Amniotic stem cell (primary cell): Measurements from ENCODE around the gene LILRB4.
"Not testable (repeated sequence)": the region's sequence is repeated elsewhere in the genome, so short reads cannot be mapped to it uniquely, and the experiment has no call there.

ENCODE experiments used
- DNase-seq: peaks from one replicate; lab custom pipeline; 2025; lab: John Stamatoyannopoulos, UW

Gene LILRB4

DNA sequence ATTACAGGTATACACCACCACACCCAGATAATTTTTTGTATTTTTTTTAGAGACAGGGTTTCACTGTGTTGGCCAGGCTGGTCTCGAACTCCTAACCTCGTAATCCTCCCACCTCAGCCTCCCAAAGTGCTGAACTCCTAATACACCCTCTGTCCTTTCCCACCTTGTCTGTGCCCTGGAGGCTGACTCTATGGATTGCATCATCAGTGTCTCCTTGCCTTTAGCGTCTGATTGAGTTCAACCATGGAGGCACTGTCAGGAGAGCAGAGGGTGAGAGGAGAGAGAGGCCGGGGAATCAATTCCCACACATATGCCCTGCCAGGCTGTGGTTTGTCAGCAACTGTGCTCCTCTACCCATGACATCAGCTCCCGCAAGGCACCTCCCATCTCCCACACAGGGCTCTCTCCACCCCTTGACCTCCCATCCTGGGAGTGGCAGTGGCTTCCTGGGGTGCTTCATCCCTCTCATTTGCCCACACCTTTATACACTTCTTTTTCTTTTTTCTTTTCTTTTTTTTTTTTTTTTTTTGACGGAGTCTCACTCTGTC lies 12.6 kb upstream of the LILRB4 start:
- no peak for DNase-seq

DNA sequence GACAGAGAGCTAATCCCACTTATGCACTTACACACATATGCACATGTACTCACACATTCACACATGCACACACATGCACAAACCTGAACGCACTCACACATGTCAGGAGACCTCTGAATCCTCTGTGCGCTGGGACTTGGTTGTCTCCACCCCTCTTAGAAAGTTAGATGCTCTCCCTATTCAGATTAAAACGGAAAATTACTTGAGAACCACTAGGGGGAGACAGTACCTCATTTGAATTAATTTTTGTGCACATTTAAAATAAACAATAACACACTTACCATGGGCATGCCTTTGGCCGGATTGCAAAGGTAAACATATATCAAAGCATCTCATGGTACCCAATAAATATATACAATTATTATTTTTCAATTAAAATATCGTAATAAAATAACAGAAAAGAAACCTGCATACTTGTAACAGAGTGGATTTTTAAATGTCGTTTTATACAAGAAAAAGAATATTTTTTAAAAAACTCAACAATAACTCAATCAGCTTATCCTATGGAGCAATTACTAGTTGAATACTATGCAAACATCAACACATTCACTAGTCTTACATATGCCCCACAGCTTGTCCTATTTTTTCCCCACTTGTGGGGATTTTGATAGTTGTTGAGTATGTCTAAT lies 9.5 kb upstream of the LILRB4 start:
- DNase-seq = no peak

DNA sequence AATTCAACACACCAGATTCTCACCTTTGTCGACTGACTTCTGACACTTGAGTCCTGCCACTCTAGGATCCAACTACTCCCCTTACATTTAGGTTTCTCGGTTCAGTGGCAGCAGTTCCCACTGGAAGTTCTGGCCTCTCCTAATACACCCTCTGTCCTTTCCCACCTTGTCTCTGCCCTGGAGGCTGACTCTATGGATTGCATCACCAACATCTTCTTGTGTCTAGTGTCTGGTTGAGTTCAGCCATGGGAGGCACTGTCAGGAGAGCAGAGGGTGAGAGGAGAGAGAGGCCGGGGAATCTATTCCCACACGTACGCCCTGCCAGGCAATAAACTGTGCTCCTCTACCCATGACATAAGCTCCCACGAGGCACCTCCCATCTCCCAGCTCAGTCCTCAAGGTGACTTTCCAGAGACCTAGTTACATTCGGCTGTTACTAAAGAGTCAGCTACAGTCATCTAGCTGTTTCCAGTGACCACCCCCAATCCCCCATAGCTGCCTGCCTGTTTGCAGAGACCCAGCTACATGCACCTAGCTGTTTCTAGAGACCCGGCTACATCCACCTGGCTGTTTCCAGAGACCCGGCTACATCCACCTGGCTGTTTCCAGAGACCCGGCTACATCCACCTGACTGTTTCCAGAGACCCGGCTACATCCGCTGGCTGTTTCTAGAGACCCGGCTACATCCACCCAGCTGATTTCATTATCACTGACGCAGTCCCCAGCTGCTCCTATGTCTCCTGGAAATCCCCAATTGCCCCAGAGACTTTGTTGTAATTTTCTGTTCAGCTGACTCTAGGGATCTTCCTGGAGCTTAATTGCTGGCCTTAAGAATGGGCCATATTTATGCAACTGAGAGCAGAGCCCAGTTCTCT lies 8.1 kb upstream of the LILRB4 start:
- no peak for DNase-seq

DNA sequence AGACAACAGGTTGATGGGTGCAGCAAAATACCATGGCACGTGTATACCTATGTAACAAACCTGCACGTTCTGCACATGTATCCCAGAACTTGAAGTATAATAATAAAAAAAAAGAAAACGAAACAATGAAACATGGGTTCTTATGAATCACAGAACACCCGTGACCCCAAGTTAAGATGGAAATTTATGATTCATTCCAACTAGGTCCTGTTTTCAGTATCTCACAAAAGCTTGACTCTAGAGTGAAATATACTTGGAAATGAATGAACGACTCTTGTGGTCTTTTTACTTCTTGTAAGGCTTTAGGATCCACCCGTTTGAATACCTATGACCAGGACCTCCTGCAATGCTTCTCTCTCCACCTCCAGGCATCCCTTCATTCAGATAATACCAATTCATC lies 3.5 kb upstream of the LILRB4 start:
- no peak for DNase-seq

DNA sequence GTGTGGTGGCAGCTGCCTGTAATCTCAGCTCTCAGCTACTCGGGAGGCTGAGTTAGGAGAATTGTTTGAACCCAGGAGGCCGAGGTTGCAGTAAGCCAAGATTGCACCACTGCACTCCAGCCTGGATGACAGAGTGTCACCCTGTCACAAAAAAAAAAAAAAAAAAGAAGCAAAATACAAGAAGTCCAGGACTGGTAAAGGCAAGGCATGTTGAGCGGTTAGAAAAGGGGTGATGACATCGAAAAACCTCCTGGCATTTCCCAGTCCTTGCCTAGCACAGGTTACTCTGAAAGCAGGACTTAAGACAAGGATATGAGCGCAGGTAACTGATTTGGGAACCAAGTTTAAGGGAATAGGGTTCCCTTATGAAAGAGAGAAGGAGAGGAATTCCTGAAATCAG lies 2.5 kb upstream of the LILRB4 start:
- DNase-seq = no peak

DNA sequence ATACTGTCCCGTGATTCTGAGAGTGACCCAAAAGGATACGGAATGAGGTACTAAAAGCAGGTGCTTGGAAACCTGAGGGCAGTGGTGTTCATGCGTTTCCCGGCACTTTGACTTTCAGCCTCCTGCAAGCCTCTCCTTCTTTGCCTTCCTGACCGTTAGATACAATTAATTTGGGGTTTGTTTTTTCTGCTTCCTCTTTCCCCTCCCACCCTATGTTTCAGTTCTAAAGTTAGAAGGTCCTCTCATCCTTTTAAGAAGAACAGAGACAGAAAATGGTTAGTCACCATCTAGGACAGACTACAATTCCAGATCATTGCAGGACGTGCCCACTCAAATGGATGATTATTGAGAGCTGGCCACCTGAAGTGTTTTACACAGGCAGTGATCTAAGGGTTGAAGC lies 1.8 kb upstream of the LILRB4 start:
- DNase-seq = no peak

DNA sequence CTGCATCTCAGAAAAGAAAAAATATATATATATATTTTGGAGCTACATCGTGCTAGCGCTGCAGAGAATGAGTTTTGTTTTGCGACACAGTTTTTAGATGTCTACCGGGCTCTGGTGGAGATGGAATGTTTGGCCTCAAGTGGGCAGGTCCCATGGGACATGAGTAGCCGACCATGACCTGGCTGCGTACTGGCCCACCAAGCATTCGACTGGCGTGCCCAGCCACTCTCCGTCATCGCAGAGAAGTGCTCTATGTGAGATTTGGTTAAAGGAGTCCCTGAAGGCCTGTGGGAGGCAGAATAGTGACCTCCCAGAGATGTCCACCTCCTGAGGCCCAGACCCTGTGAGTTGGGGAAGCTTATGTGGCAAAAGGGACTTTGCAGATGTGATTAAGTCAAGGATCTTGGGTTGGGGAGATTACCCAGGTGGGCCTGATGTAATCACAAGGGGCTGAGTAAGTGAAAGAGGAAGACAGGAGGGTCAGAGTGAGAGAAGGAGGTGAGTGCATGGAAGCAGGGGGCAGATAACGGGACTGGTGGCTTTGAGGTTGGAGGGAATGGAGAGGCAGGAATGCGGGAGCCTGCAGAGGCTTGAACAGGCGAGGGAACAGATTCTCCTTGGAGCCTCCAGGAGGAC lies 821 bp upstream of the LILRB4 start:
- DNase-seq = no peak

DNA sequence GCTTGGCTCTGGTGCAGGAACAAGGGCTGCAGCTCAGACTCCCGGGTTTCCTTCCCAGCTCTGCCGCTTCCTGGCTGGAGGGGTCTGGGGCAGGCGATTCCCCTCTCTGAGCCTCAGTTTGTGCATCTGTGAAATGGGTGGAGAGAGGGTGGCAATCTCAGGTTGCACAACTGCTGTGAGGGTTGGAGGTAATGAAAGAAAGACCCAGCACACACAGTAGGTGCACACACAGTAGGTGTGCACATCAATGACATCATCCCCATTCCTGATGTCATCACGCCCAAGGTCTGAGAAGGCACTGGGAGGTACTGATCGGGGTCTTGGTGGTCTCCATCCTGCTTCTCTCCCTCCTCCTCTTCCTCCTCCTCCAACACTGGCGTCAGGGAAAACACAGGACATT lies 2.7 kb downstream of the LILRB4 start:
- no peak for DNase-seq

DNA sequence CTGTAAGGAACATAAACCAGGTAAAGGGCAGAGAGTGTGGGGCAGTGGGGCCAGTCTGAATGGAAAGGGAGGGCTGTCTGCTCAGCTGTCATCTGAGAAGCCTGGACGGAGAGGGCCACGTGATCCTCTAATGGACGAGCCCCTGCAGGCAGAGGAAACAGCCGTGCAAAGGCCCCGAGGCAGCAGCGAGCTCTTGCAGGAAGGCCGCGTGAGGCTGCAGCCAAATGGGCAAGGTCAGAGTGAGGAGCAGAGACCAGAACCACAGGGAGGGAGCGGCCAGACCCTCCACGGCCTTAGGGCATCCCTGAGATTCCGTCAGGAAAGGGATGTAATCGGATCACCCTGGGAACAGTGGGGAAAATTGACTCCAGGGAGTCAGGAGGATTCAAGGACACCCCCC lies 4.4 kb downstream of the LILRB4 start:
- DNase-seq = no peak

DNA sequence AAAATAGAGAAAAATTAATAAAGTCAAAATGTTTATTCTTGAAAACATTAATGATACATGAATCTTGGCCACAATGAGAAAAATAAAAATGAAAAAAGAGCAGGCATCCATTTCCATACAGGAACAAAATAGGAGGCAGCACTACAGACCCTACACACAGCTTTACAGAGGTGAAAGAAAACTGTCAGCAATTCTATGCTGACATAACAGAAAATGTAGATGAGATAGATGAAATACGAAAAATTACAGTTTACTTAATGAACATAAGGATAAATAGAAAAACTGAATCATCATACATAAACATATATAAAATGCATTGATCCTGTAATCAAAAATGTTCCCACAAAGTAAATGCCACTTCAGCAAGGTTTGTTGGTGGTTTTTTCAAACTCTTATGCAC lies 5.6 kb downstream of the LILRB4 start:
- no peak for DNase-seq

DNA sequence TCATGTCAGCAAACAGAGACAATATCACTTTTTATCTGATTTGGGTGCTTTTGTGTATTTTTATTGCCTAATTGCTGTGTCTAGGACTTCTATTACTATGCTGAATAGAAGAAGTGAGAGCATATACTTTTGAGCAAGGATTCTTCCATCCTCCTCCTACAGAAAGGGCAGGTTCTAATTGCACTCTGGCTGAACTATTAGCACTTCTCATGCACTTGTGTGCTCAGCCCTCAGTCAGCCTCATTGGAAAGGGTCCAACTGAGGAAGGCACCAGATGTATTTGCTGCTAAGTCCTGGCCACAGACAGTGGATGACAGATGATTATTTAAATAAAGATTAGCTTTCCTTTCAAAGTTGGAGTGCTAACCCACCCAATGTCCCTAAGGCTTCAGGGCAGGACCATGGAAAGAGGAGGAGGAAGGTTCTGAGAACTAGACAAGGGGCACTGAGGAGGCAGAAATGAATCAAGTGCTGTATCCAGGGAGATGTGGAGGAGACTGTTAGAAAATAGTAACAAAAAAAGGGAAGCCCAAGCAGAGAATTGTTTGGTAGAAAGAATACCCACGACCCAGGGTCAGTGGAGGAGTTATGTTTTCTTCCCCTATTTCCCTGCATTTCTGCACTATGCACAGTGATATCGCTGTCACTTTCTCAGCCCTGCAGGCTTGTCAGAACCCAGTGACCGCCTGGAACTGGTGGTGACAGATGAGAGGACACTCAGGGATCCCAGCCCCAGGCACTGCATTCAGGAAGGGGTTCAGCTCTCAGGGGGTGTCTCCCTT lies 8.0 kb downstream of the LILRB4 start:
- no peak for DNase-seq

DNA sequence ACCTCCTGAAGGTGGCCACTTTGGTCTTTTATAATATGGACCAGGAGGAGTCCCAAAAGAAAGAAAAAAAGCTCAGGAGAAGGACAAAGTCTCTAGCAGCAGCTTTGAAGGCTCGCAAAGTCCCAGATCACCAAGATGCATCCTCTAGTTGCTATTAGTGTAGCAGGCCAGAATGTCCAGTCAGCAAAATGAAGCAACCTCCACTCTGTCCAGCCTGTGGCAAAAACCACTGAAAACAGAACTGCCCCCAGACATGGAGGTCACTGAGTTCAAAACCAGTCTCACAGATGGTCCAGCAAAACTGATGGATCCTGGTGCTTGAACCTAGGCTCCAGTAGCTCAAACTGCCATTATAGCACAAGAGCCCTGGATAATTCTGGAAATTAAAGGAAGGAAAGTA lies 10.4 kb downstream of the LILRB4 start:
- no peak for DNase-seq

DNA sequence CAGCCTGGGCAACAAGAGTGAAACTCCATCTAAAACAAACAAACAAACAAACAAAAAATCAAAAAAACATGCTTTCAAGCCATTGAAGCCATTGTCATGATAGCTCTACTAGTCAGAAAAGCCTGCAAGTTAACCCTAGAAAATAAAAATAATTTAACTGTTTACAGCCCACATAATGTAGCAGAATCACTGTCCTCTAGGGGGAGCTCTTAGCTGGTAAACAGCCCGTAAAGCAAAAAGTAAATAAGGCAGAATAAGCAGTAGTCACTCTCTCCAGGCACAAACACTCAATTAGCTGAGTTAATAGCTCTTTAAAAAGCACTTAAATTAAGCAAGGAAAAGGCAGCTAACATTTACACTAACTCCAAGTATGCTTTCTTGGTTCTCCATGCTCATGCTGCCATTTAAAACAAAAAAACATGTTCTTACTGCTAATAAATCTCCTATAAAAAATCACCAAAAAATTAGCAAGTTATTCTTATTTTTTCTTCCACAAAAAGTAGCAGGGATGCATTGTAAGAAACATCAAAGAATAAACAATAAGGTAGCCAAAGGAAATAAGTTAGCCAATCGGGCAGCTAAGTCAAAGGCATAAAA lies 11.3 kb downstream of the LILRB4 start:
- no peak for DNase-seq

DNA sequence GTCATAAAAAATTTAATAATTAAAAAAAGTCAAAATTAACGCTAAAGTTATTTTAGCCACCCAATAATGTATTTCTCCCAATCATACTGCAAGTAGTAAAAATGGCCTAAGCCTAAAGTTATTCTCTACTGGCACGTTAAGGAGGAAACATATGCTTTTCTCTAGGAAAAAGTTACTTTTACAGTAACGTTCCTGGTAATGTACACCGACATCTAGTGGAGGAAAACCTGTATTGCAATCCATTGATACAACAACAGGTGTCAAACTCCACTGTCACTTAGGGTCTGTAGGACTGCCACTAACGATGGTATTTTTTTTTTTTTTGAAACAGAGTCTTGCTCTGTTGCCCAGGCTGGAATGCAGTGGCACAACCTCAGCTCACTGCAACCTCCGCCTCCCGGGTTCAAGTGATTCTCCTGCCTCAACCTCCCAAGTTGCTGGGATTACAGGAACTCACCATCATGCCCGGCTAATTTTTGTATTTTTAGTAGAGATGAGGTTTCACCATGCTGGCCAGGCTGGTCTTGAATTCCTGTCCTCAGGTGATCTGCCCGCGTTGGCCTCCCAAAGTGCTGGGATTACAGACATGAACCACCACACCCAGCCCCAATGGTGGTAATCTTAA lies 13.5 kb downstream of the LILRB4 start:
- DNase-seq = not testable (repeated sequence)

DNA sequence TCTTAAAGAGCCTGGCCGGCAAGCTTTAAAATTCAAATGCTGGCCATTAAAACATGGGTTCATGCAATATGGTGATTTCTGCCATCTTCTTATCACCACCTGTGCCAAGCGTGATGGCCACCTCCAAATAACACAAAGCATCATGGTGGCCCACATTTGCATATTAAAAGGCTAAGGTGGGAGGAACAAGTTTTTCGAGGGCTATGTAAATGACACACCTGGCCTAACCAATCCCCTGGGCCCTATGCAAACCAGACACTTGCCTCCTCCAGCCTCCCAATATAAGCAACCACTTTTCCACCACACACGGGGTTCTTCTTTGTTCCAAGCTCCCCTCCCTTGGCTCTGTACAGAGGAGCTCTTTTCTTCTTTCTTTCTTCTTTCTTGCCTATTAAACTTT lies 14.4 kb downstream of the LILRB4 start:
- no peak for DNase-seq

DNA sequence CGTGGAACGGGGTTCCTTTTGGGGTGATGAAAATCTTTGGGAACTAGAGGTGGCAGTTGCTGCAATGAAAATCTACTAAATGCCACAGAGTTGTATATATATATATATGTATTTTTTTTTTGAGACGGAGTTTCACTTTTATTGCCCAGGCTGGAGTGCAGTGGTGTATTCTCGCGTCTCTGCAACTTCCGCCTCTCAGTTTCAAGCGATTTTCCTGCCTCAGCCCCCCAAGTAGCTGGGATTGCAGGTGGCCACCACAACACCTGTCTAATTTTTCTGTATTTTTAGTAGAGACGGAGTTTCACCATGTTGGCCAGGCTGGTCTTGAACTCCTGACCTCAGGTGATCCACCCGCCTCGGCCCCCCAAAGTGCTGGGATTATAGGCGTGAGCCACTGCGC lies 18.8 kb downstream of the LILRB4 start:
- DNase-seq = not testable (repeated sequence)

DNA sequence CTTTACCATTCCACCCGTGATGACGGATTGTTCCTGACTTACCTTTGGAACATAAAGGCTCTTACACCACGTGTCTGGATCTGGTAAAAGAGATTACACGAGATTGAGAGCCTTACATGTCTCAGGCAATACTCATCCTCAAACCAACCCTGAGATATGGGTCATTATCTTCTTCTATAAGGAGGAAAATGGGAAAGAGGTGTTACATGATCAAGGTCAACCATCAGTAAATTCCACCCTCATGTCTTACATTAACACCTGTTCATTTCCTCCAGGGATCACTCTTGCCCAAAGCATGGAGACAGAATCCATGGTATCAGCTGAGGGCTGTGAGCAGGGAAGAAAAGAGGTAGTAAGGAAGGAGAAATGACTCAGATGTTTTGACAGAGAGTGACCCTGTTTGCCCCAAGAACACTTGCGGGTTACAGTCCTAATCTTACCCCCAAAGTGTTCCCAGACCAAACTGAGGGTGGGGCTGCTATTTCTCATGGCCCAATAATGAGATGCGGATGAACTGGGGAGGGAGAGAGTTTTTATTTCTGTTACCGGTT lies 19.6 kb downstream of the LILRB4 start:
- no peak for DNase-seq

DNA sequence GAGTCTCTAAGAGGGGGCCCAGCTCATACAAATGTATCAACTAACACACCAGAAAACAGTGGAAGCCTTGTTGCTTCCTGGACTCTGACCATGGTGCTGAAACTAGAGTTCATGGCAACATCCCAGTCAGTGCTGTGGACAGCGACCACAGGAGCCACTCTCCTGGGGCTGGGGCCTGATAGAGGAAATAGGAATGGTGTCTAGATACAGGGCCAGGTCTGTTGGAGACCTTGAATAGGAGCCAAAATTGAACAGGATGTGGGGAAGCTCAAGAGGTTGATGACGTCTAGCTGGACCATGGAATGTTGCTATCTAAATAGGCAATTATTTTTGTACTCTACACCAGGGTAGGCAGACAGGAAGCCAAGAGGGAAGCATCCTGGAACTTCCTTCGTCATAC lies 21.7 kb downstream of the LILRB4 start:
- no peak for DNase-seq

DNA sequence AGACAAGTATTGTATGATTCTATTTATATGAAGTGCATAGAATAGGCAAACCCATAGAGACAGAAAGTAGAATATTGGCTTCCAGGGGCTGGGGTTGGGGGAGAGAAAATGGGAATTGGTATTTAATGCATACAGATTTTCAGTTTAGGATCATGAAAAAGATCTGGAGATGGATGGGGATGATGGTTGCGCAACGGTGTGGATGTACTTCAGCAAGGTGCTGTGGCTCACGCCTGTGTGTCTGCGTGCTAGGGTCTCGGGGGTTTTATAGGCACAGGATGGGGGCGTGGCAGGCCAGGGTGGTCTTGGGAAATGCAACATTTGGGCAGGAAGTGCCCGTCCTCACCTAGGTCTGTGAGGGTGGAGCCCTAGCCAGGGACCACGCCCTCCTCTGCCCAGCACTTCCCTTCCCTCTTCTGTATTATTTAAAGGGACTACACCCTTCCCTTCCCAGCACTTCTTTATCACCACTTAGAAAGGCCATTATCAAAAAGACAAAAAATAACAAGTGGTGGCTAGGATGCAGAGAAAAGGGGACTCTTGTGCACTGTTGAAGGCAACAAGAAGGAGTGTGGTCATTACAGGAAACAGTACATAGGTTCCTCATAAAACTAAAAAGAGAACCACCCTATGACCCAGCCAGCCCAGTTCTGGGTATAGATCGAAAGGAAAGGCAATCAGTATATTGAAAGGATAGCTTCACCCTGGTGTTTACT lies 29.0 kb downstream of the LILRB4 start:
- no peak for DNase-seq

DNA sequence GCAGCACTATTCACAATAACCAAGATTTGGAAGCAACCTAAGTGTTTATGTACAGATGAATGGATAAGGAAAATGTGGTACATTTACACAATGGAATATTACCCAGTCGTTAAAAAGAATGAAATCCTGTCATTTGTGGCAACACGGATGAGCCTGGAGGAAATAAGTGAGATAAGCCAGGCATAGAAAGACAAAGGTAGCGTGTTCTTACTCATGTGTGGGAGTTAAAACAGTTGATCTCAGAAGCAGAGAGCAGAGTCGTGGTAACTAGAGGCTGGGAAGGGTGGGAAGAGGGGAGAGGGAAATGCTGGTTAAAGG lies 29.5 kb downstream of the LILRB4 start:
- DNase-seq = no peak

DNA sequence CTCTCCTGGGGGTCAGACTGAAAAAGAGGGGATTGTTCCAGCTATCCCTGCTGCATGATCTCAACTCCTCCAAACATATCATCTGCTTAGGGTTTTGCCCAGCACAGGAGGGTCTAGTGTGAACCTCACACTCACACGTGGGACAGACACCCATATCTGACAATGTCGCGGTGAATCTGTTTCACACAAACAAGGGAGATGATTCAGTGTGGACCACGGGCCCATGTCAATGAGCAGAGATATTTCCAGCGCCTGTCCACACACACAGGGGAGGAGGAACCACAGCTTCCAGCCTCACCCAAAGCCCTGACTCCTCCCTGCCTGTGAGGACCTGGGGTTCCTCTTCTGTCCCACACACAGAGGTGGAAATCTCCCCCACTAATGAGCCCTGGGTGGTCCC lies 31.9 kb downstream of the LILRB4 start:
- no peak for DNase-seq
